T-helper 1 cell treated with Interleukin-12 subunit alpha and Interleukin-12 subunit beta and Interleukin-4 antibody, amounts not matched to agents 30 ng/mL and 1 ng/mL, for 36 hours (primary cell): ENCODE data around the gene XPO1. TPM values are rescaled to one million over a fixed set of nuclear protein-coding genes. Genes with fewer than 3 reads are reported as not detected.
"Not testable (repeated sequence)": the region's sequence is repeated elsewhere in the genome, so short reads cannot be mapped to it uniquely, and the experiment has no call there.

Experiments
- intact Hi-C: fragments of 100-400 bp; cut with micrococcal nuclease; formaldehyde crosslinking; loops from one replicate; pipeline ENCODE4 v1.15.1; 2024
- total RNA-seq: library from RNA; stranded (reverse); gene quantifications from 2 replicates; pipeline ENCODE4 v1.2.3, GENCODE V29; 2022

Gene XPO1
- total RNA-seq, 1 donor from 2014 or later = 191 TPM

DNA sequence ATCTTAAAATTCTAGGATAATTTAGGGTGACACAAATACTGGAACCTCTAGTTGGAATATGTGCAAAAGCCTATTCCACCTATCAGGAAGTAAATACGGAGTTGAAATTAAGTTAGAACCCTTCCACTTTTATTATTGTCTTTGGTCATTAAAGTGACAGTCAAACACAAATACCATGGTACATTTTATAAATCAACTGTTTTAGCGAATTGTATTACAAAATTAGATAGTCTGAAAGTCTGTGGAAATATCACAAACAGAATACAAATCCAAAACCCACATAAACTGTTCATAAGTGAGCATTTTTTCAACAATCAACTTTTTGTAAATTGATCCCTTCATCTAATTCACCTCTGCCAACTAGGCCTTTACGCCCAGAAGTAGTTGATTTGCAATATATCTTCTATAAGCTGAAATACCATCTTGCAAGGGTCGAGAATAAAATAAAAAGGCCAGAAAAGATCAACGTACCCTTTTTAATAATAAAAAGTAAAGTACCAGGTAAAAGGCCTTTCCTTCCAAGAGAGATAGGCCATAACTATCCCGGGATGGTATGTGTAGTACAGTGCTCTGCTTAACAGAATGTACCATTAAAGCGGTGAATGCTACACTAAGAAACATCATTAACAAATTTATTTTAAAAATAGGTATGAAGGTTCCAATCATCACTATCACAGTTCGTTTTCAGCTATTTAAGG is 68.6 kb downstream of the XPO1 start:
- intact Hi-C loops = loop anchor here (1.0 to 2.0 kb wide), 6 partner anchors 292 to 729 kb away; partner anchors contain the start of genes CCT4, PAPOLG and REL

DNA sequence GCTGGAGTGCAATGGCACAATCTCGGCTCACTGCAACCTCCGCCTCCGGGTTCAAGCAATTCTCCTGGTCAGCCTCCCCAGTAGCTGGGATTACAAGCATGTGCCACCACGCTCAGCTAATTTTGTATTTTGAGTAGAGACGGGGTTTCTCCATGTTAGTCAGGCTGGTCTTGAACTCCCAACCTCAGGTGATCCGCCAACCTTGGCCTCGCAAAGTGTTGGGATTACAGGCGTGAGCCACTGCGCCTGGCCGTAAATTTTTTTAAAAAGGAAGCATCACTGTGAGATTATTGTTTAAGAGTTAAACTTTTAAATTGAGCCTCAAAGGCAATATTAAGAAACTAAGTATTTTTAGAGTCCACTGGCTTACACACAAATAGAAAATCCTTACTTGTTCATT is 69.9 kb downstream of the XPO1 start:
- intact Hi-C loops = not testable (repeated sequence)

DNA sequence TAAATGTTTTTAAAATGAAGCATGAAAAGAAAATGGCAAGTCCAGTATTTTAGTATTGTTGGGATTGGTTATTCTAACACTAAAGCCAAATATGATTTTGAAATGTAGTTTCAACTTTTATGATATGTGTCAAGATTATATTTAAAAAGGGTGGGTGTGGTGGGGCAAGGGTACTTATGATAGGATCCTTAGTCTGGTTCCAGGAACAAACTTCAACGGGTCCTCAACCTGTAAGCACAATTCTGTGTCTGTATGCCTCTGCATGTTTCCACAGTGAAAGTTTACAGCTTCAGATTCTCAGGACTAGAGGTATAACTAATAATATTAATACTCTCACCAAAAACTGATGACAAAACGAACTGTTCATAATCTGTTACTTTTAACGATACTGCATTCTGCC is 73.1 kb downstream of the XPO1 start:
- intact Hi-C loops = no loop called here

DNA sequence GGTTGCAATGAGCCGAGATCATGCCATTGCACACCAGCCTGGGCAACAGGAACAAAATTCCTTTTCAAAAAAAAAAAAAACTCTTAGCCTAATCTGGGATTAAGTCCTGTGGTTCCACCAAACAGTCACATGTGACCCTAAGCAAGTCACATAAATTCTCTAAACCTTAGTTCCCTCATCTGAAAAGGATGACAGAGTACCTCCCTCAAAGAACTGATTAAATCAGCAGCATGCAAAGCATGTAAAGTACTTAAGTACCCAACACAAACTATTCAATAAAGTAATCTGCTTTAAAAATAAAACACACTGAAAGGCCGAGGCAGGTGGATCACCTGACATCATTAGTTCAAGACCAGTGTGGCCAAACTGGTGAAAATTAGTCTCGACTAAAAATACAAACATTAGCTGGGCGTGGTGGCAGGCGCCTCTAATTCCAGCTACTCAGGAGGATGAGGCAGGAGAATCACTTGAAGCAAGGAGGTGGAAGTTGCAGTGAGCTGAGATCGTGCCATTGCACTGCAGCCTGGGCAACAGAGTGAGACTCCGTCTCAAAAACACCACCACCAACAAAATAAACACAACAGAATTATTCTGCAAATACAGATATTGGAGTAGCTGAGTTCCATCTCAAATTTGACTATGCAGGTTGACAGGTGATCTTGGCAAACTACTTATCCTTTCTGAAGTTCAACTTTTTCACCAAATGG is 74.2 kb downstream of the XPO1 start:
- intact Hi-C loops = no loop called here

DNA sequence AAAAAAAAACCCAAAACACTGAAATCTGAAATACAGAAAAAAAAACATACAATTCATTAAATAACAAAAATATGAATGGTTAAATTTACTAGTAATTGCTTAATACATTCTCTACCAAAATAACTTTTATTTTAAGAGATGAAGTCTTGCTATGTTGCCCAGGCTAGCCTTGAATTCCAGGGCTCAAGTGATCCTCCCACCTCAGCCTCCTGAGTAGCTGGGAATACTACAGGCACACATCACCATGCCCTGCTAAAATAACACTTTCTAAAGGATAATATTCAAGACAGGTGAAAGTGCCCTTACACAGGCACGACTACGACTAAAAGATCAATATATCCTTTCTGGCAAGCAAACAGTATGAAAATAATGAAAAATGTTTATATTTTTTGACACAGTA is 76.8 kb downstream of the XPO1 start:
- intact Hi-C loops = no loop called here

DNA sequence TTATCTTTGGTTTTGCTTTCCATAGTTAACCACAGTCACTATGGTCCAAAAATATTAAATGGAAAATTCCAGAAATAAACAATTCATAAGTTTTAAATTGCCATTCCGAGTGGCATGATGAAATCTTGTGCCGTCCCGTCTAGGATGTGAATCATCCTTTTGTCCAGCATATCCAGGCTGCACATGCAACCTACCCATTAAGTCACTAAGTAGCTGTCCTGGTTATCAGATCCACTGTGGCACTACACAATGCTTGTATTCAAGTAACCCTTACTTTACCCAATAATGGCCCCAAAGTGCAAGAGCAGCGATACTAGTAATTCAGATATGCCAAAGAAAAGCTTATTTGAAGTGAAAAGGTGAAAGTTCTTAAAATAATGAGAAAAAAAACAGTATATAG is 78.0 kb downstream of the XPO1 start:
- intact Hi-C loops = no loop called here

DNA sequence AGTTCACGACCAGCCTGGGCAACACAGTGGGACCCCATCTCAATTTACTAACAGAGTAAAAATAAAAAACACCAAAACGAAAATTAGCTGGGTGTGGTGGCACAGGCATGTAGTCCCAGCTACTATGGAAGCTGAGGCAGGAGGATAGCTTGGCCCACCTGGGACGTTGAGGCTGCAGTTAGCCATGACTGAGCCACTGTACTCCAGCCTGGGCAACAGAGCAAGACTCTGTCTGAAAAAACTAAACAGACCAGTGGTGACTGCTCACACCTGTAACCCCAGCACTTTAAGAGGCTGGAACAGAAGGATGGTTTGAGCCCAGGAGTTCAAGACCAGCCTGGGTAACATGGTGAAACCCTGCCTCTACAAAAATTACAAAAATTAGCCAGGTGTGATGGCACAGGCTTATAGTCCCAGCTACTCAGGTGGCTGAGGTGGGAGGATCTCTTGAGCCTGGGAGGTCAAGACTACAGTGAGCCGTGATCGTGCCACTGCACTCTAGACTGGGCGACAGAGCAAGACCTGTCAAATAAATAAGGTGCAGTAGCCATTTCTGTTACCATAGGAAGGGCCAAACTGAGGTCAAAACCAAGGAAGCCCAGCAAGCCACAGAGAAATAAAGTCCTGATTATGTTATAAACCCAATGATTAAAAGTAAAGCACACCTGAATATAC is 81.3 kb downstream of the XPO1 start:
- intact Hi-C loops = no loop called here

DNA sequence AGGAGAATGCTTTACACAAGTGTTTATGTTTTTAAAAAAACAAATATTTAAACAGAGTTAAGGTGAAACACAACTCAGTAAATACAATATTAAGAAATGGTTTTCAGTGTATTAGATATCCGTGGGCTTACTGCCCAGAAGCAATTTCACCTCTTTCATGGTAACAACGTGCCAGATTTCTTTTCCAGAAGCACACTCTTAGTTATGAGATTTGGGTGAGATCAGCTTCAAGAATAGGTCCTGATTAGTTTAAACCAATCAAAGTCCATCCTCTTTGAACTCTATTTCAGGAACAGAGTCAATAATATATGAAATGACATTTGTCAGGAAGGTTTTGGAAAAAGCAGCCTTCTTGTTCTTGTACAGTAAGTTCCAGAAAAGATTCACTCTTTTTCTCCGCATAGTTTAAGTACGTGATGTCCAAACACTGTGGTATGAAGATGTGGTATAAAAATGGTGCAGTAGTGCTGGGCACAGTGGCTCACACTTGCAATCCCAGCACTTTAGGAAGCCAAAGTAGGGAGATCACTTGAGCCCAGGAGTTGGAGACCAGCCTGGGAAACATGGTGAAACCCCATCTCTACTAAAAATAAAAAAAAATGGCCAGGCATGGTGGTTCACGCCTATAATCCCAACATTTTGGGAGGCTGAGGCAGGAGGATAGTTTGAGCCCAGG is 81.9 kb downstream of the XPO1 start:
- intact Hi-C loops = no loop called here

DNA sequence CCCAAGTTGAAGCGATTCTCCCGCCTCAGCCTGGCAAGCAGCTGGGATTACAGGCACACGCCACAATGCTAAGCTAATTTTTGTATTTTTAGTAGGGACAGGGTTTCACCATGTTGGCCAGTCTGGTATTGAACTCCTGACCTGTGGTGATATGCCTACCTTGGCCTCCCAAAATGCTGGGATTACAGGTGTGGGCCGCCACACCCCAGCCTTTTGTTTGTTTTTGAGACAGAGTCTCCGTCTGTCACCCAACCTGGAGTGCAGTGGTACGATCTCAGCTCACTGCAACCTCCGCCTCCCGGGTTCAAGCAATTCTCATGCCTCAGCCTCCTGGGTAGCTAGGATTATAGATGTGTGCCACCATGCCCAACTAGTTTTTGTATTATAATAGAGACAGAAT is 83.2 kb downstream of the XPO1 start:
- intact Hi-C loops = not testable (repeated sequence)

DNA sequence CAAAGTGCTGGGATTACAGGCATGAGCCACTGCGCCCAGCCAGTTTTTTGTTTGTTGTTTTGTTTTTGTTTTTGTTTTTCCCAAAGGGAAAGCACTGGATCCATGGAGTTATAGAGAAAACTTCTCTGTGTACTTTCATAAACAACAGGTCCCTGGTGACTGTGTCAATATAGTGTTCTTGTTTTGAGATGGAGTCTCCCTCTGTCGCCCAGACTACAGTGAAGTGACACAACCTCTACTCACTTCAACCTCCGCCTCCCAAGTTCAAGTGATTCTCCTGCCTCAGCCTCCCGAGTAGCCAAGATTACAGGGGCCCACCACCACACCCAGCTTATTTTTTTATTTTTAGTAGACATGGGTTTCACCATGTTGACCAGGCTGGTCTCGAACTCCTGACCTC is 83.8 kb downstream of the XPO1 start:
- intact Hi-C loops = no loop called here

DNA sequence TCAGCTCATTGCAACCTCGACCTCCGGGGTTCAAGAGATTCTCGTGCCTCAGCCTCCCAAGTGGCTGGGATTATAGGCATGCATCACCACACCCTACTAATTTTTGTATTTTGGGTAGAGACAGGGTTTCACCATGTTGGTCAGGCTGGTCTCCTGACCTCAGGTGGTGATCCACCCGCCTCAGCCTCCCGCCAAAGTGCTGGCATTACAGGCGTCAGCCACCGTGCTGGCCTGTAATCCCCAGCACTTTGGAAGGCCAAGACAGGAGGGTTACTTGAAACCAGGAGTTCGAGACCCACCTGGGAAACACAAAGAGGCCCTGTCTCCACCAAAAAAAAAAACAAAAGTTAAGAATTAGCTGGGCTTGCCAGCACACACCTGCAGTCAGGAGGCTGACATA is 85.8 kb downstream of the XPO1 start:
- intact Hi-C loops = no loop called here

DNA sequence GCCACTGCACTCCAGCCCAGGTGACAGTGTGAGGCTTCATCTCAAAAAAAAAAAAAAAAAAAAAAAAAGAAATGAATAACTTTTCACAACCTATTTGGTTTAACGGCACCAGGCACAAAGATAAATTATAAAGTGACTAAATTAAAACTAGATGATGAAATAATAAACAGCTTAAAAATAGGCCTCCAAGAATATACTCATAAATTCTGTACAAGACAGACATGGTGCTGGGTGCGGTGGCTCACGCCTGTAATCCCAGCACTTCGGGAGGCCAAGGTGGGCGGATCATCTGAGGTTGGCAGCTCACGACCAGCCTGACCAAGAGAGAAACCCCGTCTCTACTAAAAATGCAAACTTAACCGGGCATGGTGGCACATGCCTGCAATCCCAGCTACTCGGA is 87.0 kb downstream of the XPO1 start:
- intact Hi-C loops = no loop called here

DNA sequence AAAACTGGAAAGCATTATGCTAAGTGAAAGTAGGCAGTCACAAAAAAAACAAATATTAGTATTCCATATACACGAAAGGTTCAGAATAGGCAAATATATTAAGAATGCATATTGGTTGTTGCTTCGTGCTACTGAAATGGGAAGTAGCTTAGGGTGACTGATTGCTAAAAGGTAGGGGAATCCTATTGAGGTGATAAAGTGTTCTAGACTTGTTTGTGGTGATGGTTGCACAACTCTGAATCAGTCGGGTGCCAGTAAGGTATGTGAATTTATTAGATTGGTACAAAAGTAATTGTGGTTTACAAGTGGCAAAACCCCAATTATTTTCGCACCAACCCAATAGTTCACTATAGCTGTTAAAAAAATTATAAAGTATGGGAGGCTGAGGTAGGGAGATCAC is 88.0 kb downstream of the XPO1 start:
- intact Hi-C loops = no loop called here

DNA sequence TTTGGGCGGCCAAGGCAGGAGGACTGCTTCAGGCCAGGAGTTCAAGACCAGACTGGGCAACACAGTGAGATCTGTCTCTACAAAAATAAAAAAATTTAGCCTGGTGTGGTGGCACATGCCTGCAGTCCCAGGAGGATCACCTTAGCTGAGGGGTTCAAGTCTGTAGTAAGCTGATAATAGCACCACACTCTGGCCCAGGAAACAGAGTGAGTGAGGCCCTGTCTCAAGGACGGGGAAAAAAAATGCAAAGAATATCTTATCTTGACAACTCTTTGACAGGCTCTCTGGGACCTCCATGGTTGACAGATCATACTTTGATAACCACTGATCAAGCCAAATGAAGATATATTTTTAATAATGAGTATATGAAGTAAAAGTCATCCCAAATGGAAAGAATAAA is 89.9 kb downstream of the XPO1 start:
- intact Hi-C loops = no loop called here

DNA sequence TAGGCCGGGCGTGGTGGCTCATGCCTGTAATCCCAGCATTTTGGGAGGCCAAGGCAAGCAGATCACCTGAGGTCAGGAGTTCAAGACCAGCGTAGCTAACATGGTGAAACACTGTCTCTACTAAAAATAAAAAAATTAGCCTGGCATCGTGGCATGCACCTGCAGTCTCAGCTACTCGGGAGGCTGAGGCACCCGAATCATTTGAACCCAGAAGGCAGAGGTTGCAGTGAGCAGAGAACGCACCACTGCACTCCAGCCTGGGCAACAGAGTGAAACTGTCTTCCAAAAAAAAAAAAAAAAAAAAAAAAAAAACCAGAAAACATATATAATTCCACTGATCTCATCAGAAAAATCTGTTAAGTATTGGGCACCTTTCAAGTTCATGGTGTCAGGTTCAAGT is 91.2 kb downstream of the XPO1 start:
- intact Hi-C loops = not testable (repeated sequence)

DNA sequence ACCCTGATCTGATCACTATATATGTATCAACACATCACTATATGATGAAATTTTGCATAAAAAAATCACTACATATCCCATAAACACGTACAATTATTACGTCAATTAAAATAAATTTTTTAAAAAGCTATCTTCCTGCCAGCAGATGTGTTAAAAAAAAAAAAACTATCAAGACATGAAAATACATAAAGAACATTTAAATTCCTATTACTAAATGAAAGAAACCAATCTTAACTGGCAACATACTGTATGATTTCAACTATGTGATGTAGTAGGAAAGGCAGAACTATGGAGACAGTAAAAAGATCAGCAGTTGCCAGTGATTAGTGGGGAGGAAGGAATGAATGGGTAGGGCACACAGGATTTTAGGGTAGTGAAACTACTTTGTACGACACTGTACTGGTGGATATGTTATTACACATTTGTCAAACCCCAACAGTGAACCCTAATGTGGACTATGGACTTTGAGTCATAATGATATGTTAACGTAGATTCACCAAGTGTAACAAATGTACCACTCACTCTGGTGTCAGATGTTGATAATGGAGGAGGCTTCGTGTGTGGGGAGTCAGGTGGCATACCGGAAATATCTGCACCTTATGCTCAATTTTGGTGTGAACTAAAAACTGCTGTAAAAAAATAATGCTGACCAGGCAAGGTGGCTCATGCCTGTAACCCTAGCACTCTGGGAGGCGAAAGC is 94.7 kb downstream of the XPO1 start:
- intact Hi-C loops = no loop called here

DNA sequence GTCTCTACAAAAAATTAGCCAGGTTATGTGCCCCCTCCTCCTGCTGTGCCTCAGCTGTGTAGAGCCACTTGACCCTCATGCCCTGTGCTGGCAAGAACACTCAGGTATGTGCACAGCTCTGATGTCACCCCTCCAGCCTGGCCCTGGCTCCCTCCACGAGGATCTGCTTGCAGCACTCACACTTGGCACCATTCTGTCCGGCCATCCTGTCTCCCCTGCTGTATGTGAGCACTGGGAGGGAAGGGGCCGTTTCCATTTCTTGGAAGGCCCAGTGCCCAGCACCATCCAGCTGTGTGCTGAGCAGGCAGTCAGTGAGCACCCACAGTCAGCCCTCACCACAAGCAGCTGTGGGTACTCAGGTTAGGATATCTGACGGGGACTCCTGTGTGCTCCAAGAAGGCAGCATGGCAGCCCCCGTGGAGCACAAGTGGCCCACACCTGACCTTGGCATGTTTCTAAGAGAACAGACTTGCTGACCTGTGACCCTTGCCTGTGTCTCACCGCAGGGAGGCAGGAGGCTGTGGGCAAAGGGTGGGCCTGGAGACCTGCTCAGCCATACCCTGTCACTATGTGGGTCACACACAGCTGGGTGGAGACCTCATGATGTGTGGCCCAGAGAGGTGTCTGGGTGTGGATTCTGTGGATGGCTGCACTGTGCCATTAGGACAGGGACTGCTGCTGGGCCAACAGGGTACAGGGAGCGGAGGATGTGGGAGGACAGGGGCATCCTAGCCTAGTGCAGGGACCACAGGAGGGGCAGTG is 98.7 kb downstream of the XPO1 start:
- intact Hi-C loops = no loop called here

DNA sequence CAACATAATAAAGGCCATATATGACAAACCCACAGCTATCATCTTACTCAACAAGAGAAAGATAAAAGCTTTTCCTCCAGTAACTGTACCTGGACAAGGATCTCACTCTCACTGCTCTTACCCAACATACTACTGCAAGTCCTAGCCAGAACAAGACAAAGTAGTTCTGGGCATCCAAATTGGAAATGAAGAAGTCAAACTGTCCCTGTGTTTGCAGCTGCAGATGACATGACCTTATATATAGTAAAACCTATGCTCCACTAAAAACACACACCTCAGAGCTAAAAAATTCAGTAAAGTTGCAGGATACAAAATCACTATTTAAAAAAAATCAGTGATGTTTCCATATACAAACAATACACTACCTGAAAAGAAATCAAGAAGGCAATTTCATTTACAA is 99.5 kb downstream of the XPO1 start:
- intact Hi-C loops = no loop called here

DNA sequence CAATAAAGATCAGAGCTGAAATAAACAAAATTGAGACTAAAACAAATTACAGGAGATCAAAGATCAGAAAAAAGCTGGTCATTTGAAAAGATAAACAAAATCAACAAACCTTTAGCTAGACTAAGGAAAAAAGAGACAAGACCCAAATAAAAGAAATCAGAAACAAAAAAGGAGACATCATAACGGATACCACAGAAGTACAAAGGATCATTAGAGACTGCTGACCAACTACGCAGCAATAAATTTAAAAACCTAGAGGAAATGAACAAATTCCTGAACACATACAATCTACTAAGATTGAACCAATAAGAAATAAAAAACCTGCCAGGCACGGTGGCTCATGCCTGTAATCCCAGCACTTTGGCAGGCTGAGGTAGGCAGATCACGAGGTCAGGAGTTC is 101.0 kb downstream of the XPO1 start:
- intact Hi-C loops = no loop called here

DNA sequence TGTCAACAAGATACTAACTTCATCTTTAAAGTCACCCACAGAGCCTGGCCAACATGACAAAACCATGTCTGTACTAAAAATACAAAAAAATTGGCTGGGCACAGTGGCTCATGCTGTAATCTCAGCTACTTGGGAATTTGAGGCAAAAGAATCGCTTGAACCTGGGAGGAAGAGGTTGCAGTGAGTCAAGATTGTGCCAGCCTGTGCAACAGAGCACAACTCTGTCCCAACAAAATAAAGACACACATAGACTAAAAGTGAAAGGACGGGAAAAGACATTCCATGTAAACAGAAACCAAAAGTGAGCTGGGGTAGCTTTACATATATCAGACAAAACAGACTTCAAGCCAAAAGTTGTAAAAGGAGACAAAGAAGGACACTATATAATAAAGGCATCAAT is 102.1 kb downstream of the XPO1 start:
- intact Hi-C loops = no loop called here

DNA sequence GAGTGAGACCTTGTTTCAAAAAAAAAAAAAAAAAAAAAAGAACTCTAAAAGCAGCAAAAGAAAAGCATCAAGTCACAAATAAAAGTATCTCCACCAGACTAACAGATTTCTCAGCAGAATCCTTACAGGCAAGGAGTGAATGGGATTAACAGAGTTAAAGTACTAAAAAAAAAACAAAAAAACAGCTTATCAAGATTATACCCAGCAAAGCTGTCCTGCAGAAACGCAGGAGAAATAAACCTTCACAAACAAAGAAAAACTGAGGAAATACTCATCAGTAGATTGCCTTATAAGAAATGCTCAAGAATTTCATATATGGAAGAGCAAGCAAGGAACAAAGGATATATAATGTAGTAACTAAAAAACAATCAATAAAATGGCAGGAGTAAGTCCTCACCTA is 102.9 kb downstream of the XPO1 start:
- intact Hi-C loops = no loop called here
